ENCODE data around the gene SEPTIN5.

DNA sequence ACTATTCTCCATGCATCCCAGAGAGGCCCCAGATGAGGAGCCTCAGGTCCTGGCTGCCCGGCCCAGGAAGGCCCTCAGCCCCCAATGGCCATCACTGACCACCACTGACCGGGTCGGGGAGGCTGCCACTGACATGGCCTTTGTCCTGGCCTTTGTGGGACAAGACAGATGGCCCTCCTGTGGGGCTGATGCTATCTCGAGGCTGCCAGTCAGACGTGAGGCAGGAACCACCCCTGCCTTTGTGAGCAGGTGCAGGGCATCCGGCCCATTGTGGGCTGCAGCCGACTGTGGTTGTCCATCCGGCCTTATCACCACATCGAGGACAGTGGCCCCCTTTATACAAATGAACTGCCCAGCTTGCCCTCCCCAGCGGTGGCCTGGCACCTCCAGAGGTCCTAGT, 14.5 kb downstream of the SEPTIN5 start:
- TF ChIP-seq, protein P1, sequence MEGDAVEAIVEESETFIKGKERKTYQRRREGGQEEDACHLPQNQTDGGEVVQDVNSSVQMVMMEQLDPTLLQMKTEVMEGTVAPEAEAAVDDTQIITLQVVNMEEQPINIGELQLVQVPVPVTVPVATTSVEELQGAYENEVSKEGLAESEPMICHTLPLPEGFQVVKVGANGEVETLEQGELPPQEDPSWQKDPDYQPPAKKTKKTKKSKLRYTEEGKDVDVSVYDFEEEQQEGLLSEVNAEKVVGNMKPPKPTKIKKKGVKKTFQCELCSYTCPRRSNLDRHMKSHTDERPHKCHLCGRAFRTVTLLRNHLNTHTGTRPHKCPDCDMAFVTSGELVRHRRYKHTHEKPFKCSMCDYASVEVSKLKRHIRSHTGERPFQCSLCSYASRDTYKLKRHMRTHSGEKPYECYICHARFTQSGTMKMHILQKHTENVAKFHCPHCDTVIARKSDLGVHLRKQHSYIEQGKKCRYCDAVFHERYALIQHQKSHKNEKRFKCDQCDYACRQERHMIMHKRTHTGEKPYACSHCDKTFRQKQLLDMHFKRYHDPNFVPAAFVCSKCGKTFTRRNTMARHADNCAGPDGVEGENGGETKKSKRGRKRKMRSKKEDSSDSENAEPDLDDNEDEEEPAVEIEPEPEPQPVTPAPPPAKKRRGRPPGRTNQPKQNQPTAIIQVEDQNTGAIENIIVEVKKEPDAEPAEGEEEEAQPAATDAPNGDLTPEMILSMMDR (IDR thresholded peaks at IDR 0.05), result no peak
- TF ChIP-seq POLR2A (IDR thresholded peaks at IDR 0.05), result no peak
